Osteoblast (primary cell): Measurements from ENCODE around the gene LRRC45. TPM values are rescaled to one million over a fixed set of nuclear protein-coding genes. Genes with fewer than 3 reads are reported as not detected.

Experiments used
- DNase-seq: peaks from one replicate; pipeline ENCODE4 v3.0.0; 2011; ENCODE audit warnings: low spot score, mixed read lengths; ENCODE audit not compliant: insufficient read length; ENCODE audit errors: missing footprints
- H2AFZ ChIP-seq: 2 replicates; pipeline ENCODE4 v1.6.0; 2011; ENCODE audit warnings: mild to moderate bottlenecking, low read length
- H3K27ac ChIP-seq: 2 replicates; pipeline ENCODE4 v1.5.1; 2011; ENCODE audit warnings: mild to moderate bottlenecking, low read depth, low read length, moderate library complexity
- H3K27me3 ChIP-seq: 2 replicates; pipeline ENCODE4 v1.6.0; 2012; ENCODE audit warnings: mild to moderate bottlenecking, control low read depth, inconsistent platforms, low read length, moderate library complexity; ENCODE audit not compliant: insufficient read depth
- H3K36me3 ChIP-seq: 2 replicates; pipeline ENCODE4 v1.5.1; 2011; ENCODE audit warnings: mild to moderate bottlenecking, low read length, control low read depth, moderate library complexity; ENCODE audit not compliant: insufficient read depth
- H3K4me1 ChIP-seq: 2 replicates; pipeline ENCODE4 v1.5.1; 2011; ENCODE audit warnings: mild to moderate bottlenecking, low read length, control low read depth, moderate library complexity; ENCODE audit not compliant: insufficient read depth
- H3K4me2 ChIP-seq: 2 replicates; pipeline ENCODE4 v1.6.0; 2011; ENCODE audit warnings: mild to moderate bottlenecking, low read length; ENCODE audit not compliant: insufficient read depth
- H3K4me3 ChIP-seq: fragments of 200-600 bp; sonication (generic); 3 replicates; pipeline ENCODE4 v1.5.1; 2012; ENCODE audit warnings: mild to moderate bottlenecking, low read length, inconsistent platforms; ENCODE audit not compliant: insufficient read depth
- H3K79me2 ChIP-seq: 2 replicates; pipeline ENCODE4 v1.6.0; 2012; ENCODE audit warnings: mild to moderate bottlenecking, low read length, control low read depth, inconsistent platforms; ENCODE audit not compliant: insufficient read depth
- H3K9me3 ChIP-seq: 2 replicates; pipeline ENCODE4 v1.5.1; 2011; ENCODE audit warnings: low read depth, low read length, control low read depth
- H4K20me1 ChIP-seq: 2 replicates; pipeline ENCODE4 v1.6.0; 2012; ENCODE audit warnings: mild to moderate bottlenecking, low read length, control low read depth; ENCODE audit not compliant: insufficient read depth
- CTCF ChIP-seq: IDR thresholded peaks from 2 replicates; pipeline ENCODE4 v1.5.1; 2011; ENCODE audit warnings: mild to moderate bottlenecking, low read depth, low read length, moderate library complexity; ENCODE audit errors: extremely low read depth
- total RNA-seq: library from RNA; depleted of rRNA; stranded (reverse); fragments of >200 nt; gene quantifications from 2 replicates; pipeline ENCODE4 v1.2.3, GENCODE V29; 2012

The LRRC45 gene
- total RNA-seq, 1 donor: 13.4 TPM

DNA sequence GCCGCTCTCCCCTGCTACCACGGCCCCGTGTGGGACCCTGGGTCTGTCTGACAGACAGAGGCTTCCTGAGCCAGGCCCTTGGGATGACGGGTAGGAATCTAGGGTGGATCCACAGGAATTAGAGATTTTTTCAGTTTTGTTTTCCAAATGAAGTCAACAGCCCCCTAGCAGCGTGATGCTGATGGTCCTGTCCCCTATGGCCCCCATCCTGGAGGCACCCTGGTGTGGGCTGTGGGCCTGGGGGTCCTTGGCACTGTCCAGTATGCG is 15.9 kb upstream of the LRRC45 start:
- Histone ChIP-seq H2AFZ (no peak overlapping the region), H3K27me3 (no peaks in the 10 kb centered on the region), H3K36me3 (no peaks in the 10 kb centered on the region), H3K9me3 (no peaks in the 10 kb centered on the region), H3K4me3 (no peak overlapping the region), H3K27ac (no peak overlapping the region), H3K79me2 (no peaks in the 10 kb centered on the region), H3K4me2 (peak overlapping the region; percentile 23), H3K4me1 (peaks cover 47% of the 10 kb centered on the region), H4K20me1 (peaks cover 7% of the 10 kb centered on the region)
- TF ChIP-seq CTCF: no peak
- DNase-seq: no peak

- peak; percentile 96 for DNase-seq
- Histone ChIP-seq H2AFZ (no peak overlapping the region), H3K27me3 (no peaks in the 10 kb centered on the region), H3K4me3 (no peak overlapping the region), H3K9me3 (no peaks in the 10 kb centered on the region), H3K4me1 (peaks cover 47% of the 10 kb centered on the region), H3K27ac (no peak overlapping the region), H4K20me1 (peaks cover 7% of the 10 kb centered on the region), H3K4me2 (peak overlapping the region; percentile 23), H3K36me3 (no peaks in the 10 kb centered on the region), H3K79me2 (no peaks in the 10 kb centered on the region)
- peak; percentile 21 for TF ChIP-seq CTCF
Measured at GRCh38 chr17:82007495-82008257, 15.4 kb upstream of the LRRC45 start.

GRCh38 chr17:82008258-82008940 is 14.7 kb upstream of the LRRC45 start:
- Histone ChIP-seq H3K27ac (no peak overlapping the region), H3K4me2 (no peak overlapping the region), H3K4me1 (peaks cover 39% of the 10 kb centered on the region), H3K36me3 (no peaks in the 10 kb centered on the region), H3K79me2 (no peaks in the 10 kb centered on the region), H2AFZ (no peak overlapping the region), H3K4me3 (no peak overlapping the region), H3K27me3 (no peaks in the 10 kb centered on the region), H4K20me1 (peaks cover 7% of the 10 kb centered on the region), H3K9me3 (no peaks in the 10 kb centered on the region)
- DNase-seq: peak; percentile 84
- no peak for TF ChIP-seq CTCF

DNA sequence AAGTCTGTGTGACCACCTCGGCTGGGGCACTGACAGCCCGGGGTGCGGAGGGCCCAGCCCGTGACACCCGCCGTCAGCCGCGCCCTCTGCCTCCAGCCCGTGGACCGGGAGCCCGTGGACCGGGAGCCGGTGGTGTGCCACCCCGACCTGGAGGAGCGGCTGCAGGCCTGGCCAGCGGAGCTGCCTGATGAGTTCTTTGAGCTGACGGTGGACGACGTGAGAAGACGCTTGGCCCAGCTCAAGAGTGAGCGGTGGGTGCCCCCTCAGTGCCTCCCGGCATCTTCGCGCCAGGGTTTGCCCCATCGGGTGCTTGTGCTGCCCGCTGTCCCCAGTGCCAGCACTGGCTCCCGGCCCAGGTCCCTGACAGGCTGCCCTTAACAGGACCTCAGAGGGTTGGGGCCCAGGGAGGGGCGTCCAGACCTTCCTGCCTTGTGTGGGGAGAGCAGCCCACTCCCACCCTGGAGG is 14.1 kb upstream of the LRRC45 start:
- H3K9me3 ChIP-seq: no peaks in the 10 kb centered on the region
- peak; percentile 86 for DNase-seq
- TF ChIP-seq CTCF: no peak
- H2AFZ ChIP-seq: no peak overlapping the region
- no peaks in the 10 kb centered on the region for H3K36me3 ChIP-seq
- no peaks in the 10 kb centered on the region for H3K79me2 ChIP-seq
- no peaks in the 10 kb centered on the region for H3K27me3 ChIP-seq
- H3K27ac ChIP-seq: no peak overlapping the region
- peaks cover 7% of the 10 kb centered on the region for H4K20me1 ChIP-seq
- H3K4me2 ChIP-seq: no peak overlapping the region
- no peak overlapping the region for H3K4me3 ChIP-seq
- H3K4me1 ChIP-seq: peaks cover 35% of the 10 kb centered on the region
